Ectodermal cell (in vitro differentiated cells): ENCODE data around the gene CD300H.

ENCODE experiments used
- H3K27ac ChIP-seq: 2 replicates; pipeline ENCODE4 v1.7.0; 2013; ENCODE audit warnings: mild to moderate bottlenecking, low read depth, low read length; ENCODE audit not compliant: insufficient read depth, poor library complexity, severe bottlenecking
- H3K27me3 ChIP-seq: 2 replicates; pipeline ENCODE4 v1.7.0; 2013; ENCODE audit warnings: mild to moderate bottlenecking, low read length; ENCODE audit not compliant: insufficient read depth, control insufficient read depth, poor library complexity, severe bottlenecking
- H3K36me3 ChIP-seq: one replicate; pipeline ENCODE4 v1.7.0; 2013; ENCODE audit warnings: low read length; ENCODE audit not compliant: control insufficient read depth, insufficient read depth
- H3K4me1 ChIP-seq: one replicate; pipeline ENCODE4 v1.7.0; 2013; ENCODE audit warnings: low read length; ENCODE audit not compliant: control insufficient read depth, insufficient read depth
- H3K4me3 ChIP-seq: 2 replicates; pipeline ENCODE4 v1.7.0; 2013; ENCODE audit warnings: low read depth, low read length, control low read depth; ENCODE audit not compliant: insufficient read depth
- H3K9me3 ChIP-seq: 2 replicates; pipeline ENCODE4 v1.7.0; 2013; ENCODE audit warnings: mild to moderate bottlenecking, low read length, moderate library complexity; ENCODE audit not compliant: control insufficient read depth
- WGBS, 2 experiments: methylation state at CpG; one replicate each; pipeline ENCODE4 v1.1.7; 2013; ENCODE audit warnings: missing lambda C conversion rate in 2 of 2; 5-methylcytosine and 5-hydroxymethylcytosine counted together

CD300H gene

GRCh38 chr17:74543406-74543805 is 23.9 kb downstream of the CD300H start:
- H3K9me3 ChIP-seq = no peaks in the 10 kb centered on the region
- H3K4me3 ChIP-seq = no peak overlapping the region
- H3K4me1 ChIP-seq = no peaks in the 10 kb centered on the region
- WGBS, 2 experiments = 80% methylated on average over 14 of the region's 14 CpGs
- H3K36me3 ChIP-seq = no peaks in the 10 kb centered on the region
- no peaks in the 10 kb centered on the region for H3K27me3 ChIP-seq
- H3K27ac ChIP-seq = no peak overlapping the region

DNA sequence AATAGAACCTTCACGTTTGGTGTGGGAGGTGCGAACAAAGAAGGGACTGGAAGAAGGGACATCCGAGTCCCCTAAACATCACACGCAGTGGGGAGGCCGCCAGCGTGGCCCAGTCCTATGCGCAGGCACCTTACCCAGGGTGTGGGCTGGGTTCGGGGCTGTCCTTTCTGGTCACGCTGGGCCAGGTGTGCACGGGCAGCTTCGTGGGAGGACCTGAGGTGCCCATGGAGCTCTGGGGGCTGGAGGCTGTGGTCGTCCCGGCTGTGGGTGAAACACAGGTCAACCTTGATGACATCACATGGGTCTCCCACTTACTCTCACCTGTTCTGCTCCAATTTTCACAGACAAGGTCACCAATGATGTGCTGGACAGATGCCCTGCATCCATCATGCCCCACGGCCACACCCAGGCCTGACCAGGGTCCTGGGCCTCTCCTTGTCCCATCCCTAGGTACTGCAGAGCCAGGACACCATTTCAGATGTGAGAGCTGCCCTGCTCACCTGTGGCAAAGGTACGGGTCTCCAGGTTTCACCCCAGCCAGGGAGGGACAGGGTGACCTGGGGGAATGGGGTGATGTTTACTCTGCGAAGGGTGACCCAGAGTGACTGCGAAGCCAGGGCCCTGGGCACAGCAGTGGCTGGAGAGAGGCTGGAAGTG is 24.5 kb downstream of the CD300H start:
- Histone ChIP-seq H3K27ac (no peak overlapping the region), H3K4me1 (no peaks in the 10 kb centered on the region), H3K9me3 (no peaks in the 10 kb centered on the region), H3K36me3 (no peaks in the 10 kb centered on the region), H3K4me3 (no peak overlapping the region), H3K27me3 (no peaks in the 10 kb centered on the region)
- WGBS, 2 experiments = 93 to 94% methylated on average over 17 of the region's 17 CpGs

GRCh38 chr17:74542166-74542565 is 25.1 kb downstream of the CD300H start:
- no peak overlapping the region for H3K27ac ChIP-seq
- 90 to 93% methylated on average over 5 of the region's 5 CpGs for WGBS, 2 experiments
- no peaks in the 10 kb centered on the region for H3K36me3 ChIP-seq
- H3K27me3 ChIP-seq = peaks cover 1% of the 10 kb centered on the region
- H3K9me3 ChIP-seq = no peaks in the 10 kb centered on the region
- H3K4me1 ChIP-seq = no peaks in the 10 kb centered on the region
- no peak overlapping the region for H3K4me3 ChIP-seq

DNA sequence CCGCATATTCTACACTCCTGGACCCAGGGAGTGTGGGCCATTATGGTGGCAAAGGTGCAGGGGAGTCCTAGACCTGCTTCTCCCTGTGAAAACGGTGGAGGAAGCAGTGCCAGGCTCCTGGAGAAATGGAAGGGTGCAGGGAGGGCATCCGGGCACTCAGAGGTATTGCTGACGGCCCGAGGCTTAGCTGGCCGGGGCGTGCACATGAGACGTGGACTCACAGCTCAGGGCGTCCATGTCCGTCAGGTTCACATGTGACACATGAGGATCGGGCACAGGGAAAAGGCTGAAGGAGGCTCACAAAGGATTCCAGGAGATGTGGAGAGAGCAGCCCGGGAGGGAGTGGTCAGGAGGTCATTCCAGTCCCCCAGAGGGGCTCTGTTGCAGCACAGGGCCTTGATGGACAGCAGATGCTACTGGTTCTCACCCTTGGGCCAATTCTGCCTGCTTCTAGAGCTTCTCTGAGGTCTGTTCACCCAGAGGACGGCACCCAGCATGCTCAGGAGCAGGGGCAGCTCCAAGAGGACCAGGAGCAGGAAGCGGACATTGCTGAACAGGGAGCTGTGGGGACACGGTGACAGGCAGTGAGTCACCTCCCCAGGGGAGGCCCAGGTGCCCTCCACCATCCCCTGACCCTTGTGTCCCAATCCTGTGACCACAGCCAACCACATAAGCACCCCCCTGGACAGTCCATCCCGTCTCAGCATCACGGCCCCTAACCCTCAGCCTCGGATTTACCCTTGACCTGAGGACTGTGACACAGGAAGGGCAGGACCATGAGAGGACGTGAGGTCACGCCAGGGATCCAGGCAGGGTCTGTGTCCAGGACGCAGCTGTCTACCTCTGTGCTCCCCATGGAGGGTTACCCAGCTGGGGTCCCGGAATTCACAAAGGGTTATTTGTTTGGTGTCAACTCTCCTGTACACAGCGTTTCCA is 25.9 kb downstream of the CD300H start:
- Histone ChIP-seq H3K27ac (no peak overlapping the region), H3K4me1 (no peaks in the 10 kb centered on the region), H3K27me3 (peaks cover 8% of the 10 kb centered on the region), H3K36me3 (no peaks in the 10 kb centered on the region), H3K4me3 (no peak overlapping the region), H3K9me3 (no peaks in the 10 kb centered on the region)
- WGBS, 2 experiments = 89 to 93% methylated on average over 23 of the region's 23 CpGs

DNA sequence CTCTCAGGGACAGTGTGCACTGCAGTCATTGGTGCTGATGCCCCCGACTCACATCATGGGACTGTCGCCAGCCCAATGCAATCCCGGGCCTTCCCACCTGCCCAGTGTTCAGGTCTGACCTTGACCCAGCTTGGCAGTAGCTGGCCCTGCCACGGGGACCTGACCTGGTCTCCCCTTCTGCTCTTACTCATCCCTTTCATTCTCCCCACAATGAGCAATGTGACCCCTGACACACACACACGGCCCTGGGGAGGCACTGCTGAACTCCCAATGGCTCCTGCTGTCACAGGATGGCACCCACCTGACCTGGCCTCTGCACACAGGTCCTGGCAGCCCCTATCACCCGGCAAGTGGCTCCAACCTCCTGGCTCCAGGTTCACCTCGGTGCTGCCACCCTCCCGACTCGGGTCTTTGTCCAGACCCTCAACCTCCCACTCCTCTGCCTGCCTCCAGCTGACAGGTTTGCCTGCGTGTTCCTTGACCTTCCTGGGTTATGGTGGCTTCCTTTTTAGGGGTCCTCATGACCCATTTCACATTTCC is 28.0 kb downstream of the CD300H start:
- H3K27ac ChIP-seq = no peak overlapping the region
- no peaks in the 10 kb centered on the region for H3K36me3 ChIP-seq
- WGBS, 2 experiments = 87% methylated on average over 10 of the region's 10 CpGs
- H3K9me3 ChIP-seq = no peaks in the 10 kb centered on the region
- no peaks in the 10 kb centered on the region for H3K4me1 ChIP-seq
- peaks cover 8% of the 10 kb centered on the region for H3K27me3 ChIP-seq
- no peak overlapping the region for H3K4me3 ChIP-seq

GRCh38 chr17:74536890-74537289 is 30.4 kb downstream of the CD300H start:
- Histone ChIP-seq H3K4me3 (no peak overlapping the region), H3K4me1 (no peaks in the 10 kb centered on the region), H3K27me3 (peaks cover 8% of the 10 kb centered on the region), H3K27ac (no peak overlapping the region), H3K36me3 (no peaks in the 10 kb centered on the region), H3K9me3 (no peaks in the 10 kb centered on the region)
- WGBS, 2 experiments = 84 to 90% methylated on average over 3 of the region's 3 CpGs

DNA sequence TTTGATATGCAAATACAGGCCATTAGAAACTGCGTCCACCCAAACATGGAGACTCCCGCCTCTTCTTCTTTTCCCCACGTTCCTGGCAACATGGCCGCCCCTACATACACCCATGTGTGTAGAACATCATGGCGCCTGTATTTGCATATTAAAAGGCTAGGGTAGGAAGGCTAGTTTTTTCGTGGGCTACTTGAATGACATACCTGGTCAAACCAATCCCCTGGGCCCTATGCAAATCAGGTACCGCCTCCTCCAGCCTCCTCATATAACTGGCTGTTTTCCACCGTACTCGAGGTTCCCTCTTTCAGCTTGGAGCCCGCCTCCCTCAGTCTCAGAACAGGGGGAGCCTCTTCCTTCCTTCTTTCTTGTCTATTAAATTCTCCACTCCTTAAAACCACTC is 35.2 kb downstream of the CD300H start:
- H3K27ac ChIP-seq = no peak overlapping the region
- H3K36me3 ChIP-seq = no peaks in the 10 kb centered on the region
- WGBS, 2 experiments = 73 to 74% methylated on average over 10 of the region's 10 CpGs

GRCh38 chr17:74531231-74531761 is 36.0 kb downstream of the CD300H start, which contains the start of gene CD300LB:
Gene CD300LB (minus strand): TSS chr17:74531475. CDS start chr17:74531350, 125 bp downstream.
- Histone ChIP-seq H3K27ac (no peak within 1 kb of the TSS), H3K36me3 (no peaks in the 10 kb centered on the region), H3K9me3 (no peaks in the 10 kb centered on the region), H3K4me3 (no peak within 1 kb of the TSS), H3K4me1 (no peaks in the 10 kb centered on the region), H3K27me3 (no peaks in the 10 kb centered on the region)
- 93 to 94% methylated on average over 10 of the region's 10 CpGs for WGBS, 2 experiments

More for the DNA sequence above, 35.2 kb downstream of the CD300H start:
- Histone ChIP-seq H3K27me3 (peaks cover 7% of the 10 kb centered on the region), H3K4me3 (no peak overlapping the region), H3K9me3 (no peaks in the 10 kb centered on the region), H3K4me1 (no peaks in the 10 kb centered on the region)

- Histone ChIP-seq H3K4me3 (no peak overlapping the region), H3K36me3 (no peaks in the 10 kb centered on the region), H3K27me3 (no peaks in the 10 kb centered on the region), H3K9me3 (no peaks in the 10 kb centered on the region), H3K27ac (no peak overlapping the region), H3K4me1 (no peaks in the 10 kb centered on the region)
- WGBS, 2 experiments = 87 to 94% methylated on average over 5 of the region's 5 CpGs
These were observed 36.5 kb downstream of the CD300H start for GRCh38 chr17:74530831-74531150.

- Histone ChIP-seq H3K27ac (no peak overlapping the region), H3K9me3 (no peaks in the 10 kb centered on the region), H3K27me3 (no peaks in the 10 kb centered on the region), H3K4me3 (no peak overlapping the region), H3K4me1 (no peaks in the 10 kb centered on the region), H3K36me3 (no peaks in the 10 kb centered on the region)
- WGBS, 2 experiments = 79 to 85% methylated on average over 5 of the region's 5 CpGs
These were observed 38.1 kb downstream of the CD300H start for GRCh38 chr17:74529243-74529642.
